IMR-90 (cell line): ENCODE data around the gene BRS3. TPM values are rescaled to one million over a fixed set of nuclear protein-coding genes. Genes with fewer than 3 reads are reported as not detected.

Experiments used
- ATAC-seq: fragments of 200-7000 bp; cut with Tn5 transposase; 2 replicates; pipeline ENCODE4 v1.9.1; 2020; ENCODE audit warnings: low read depth, mild to moderate bottlenecking, moderate library complexity
- BruUV-seq: library from RNA; stranded (reverse); fragments of 400-500 nt; replicated peaks from 2 replicates; lab custom pipeline; 2021; lab: Mats Ljungman, UMichigan
- CTCF ChIA-PET: fragments of 300-600 bp; formaldehyde crosslinking; extraction: SDS; loops from one replicate; lab custom pipeline; 2021; ENCODE audit warnings: antibody characterized with exemption; lab: Yijun Ruan, JAX
- POLR2A ChIA-PET: fragments of 300-600 bp; sonication (Branson Sonifier 250); formaldehyde crosslinking; loops from one replicate; lab custom pipeline; 2022; ENCODE audit warnings: antibody characterized with exemption; ENCODE audit not compliant: unreplicated experiment; lab: Charles Lee
- DNase-seq: peaks from one replicate; pipeline ENCODE4 v3.0.0; 2013
- H2AFZ ChIP-seq: replicated peaks from 2 replicates; pipeline ENCODE3; 2013; ENCODE audit warnings: low read length, mild to moderate bottlenecking; ENCODE audit not compliant: poor library complexity
- H2AK5ac ChIP-seq: 2 replicates; pipeline ENCODE4 v1.6.1; 2013; ENCODE audit warnings: low read depth, low read length, inconsistent platforms
- H2AK9ac ChIP-seq: replicated peaks from 2 replicates; pipeline ENCODE3; 2013; ENCODE audit warnings: mild to moderate bottlenecking, low read depth, low read length, moderate library complexity; ENCODE audit not compliant: poor library complexity
- H2BK120ac ChIP-seq: 2 replicates; pipeline ENCODE4 v1.6.1; 2013; ENCODE audit warnings: low read depth, low read length, inconsistent platforms
- H2BK15ac ChIP-seq: 3 replicates; pipeline ENCODE4 v1.6.1; 2013; ENCODE audit warnings: low read depth, low read length, inconsistent platforms
- H2BK20ac ChIP-seq: 2 replicates; pipeline ENCODE4 v1.6.1; 2013; ENCODE audit warnings: low read depth, mild to moderate bottlenecking, inconsistent platforms, low read length, moderate library complexity
- H2BK5ac ChIP-seq: 2 replicates; pipeline ENCODE4 v1.6.1; 2013; ENCODE audit warnings: mild to moderate bottlenecking, low read depth, low read length, inconsistent platforms; ENCODE audit not compliant: poor library complexity, severe bottlenecking
- H3K14ac ChIP-seq: replicated peaks from 2 replicates; pipeline ENCODE4 v1.6.1; 2013; ENCODE audit warnings: low read depth, low read length, inconsistent platforms
- H3K18ac ChIP-seq: 2 replicates; pipeline ENCODE4 v1.6.1; 2013; ENCODE audit warnings: low read depth, low read length, control low read depth
- H3K23ac ChIP-seq: 2 replicates; pipeline ENCODE4 v1.6.1; 2013; ENCODE audit warnings: low read depth, low read length, inconsistent platforms
- H3K27ac ChIP-seq: 2 replicates; pipeline ENCODE4 v1.5.1; 2013; ENCODE audit warnings: mild to moderate bottlenecking, control low read depth, low read length; ENCODE audit not compliant: insufficient read depth
- H3K27me3 ChIP-seq: 2 replicates; pipeline ENCODE4 v1.6.1; 2013; ENCODE audit warnings: low read length; ENCODE audit not compliant: control insufficient read depth, insufficient read depth
- H3K36me3 ChIP-seq: 2 replicates; pipeline ENCODE4 v1.6.1; 2013; ENCODE audit warnings: low read length, mixed read lengths; ENCODE audit not compliant: control insufficient read depth, insufficient read depth
- H3K4ac ChIP-seq: 2 replicates; pipeline ENCODE4 v1.6.1; 2013; ENCODE audit warnings: low read depth, low read length, inconsistent platforms
- H3K4me1 ChIP-seq: 2 replicates; pipeline ENCODE4 v1.6.1; 2013; ENCODE audit warnings: low read length, mixed read lengths; ENCODE audit not compliant: control insufficient read depth, insufficient read depth
- H3K4me2 ChIP-seq: 2 replicates; pipeline ENCODE4 v1.6.1; 2013; ENCODE audit warnings: low read depth, mild to moderate bottlenecking, control low read depth, low read length, moderate library complexity
- H3K4me3 ChIP-seq: 2 replicates; pipeline ENCODE4 v1.5.1; 2013; ENCODE audit warnings: low read depth, mild to moderate bottlenecking, control low read depth, low read length, moderate library complexity; ENCODE audit not compliant: insufficient read depth
- H3K56ac ChIP-seq: 2 replicates; pipeline ENCODE4 v1.6.1; 2013; ENCODE audit warnings: low read length, inconsistent platforms; ENCODE audit not compliant: insufficient read depth; ENCODE audit errors: extremely low read depth
- H3K79me1 ChIP-seq, 2 experiments: 2 replicates each; pipeline ENCODE4 v1.6.1; 2013; ENCODE audit warnings: low read length in 2 of 2, inconsistent platforms in 1 of 2, low read depth in 1 of 2
- H3K9ac ChIP-seq: 2 replicates; pipeline ENCODE4 v1.6.1; 2013; ENCODE audit warnings: low read depth, low read length, control low read depth
- H3K9me1 ChIP-seq: 2 replicates; pipeline ENCODE4 v1.6.1; 2013; ENCODE audit warnings: low read length, inconsistent platforms; ENCODE audit not compliant: insufficient read depth
- H3K9me3 ChIP-seq: 2 replicates; pipeline ENCODE4 v1.6.1; 2013; ENCODE audit warnings: low read length; ENCODE audit not compliant: control insufficient read depth, insufficient read depth
- H4K20me1 ChIP-seq: 2 replicates; pipeline ENCODE4 v1.6.1; 2013; ENCODE audit warnings: low read length, inconsistent platforms; ENCODE audit not compliant: insufficient read depth
- H4K5ac ChIP-seq: 2 replicates; pipeline ENCODE4 v1.6.1; 2013; ENCODE audit warnings: mild to moderate bottlenecking, low read depth, low read length, control low read depth
- H4K8ac ChIP-seq, 2 experiments: 2 replicates each; pipeline ENCODE4 v1.6.1; 2013; ENCODE audit warnings: low read depth in 2 of 2, low read length in 2 of 2, control low read depth in 1 of 2, inconsistent platforms in 1 of 2
- H4K91ac ChIP-seq: 2 replicates; pipeline ENCODE4 v1.6.1; 2013; ENCODE audit warnings: low read depth, low read length, inconsistent platforms; ENCODE audit not compliant: insufficient read depth
- BHLHE40 ChIP-seq: fragments of 150-350 bp; IDR thresholded peaks from 2 replicates; pipeline ENCODE4 v1.6.1; 2016; ENCODE audit warnings: mild to moderate bottlenecking, low read depth, low read length
- CEBPB ChIP-seq: IDR thresholded peaks from 2 replicates; pipeline ENCODE4 v1.6.1; 2012; ENCODE audit warnings: low read depth, low read length, improper control_type of control experiment
- CHD1 ChIP-seq: IDR thresholded peaks from 2 replicates; pipeline ENCODE4 v1.6.1; 2012; ENCODE audit warnings: low read depth, low read length, improper control_type of control experiment
- FOS ChIP-seq: fragments of 150-350 bp; IDR thresholded peaks from 2 replicates; pipeline ENCODE4 v1.6.1; 2016; ENCODE audit warnings: low read depth, low read length
- MAFK ChIP-seq: IDR thresholded peaks from 2 replicates; pipeline ENCODE4 v1.6.1; 2012; ENCODE audit warnings: low read depth, low read length, improper control_type of control experiment
- MAZ ChIP-seq: IDR thresholded peaks from 2 replicates; pipeline ENCODE4 v1.6.1; 2012; ENCODE audit warnings: low read depth, mild to moderate bottlenecking, low read length, improper control_type of control experiment, moderate library complexity, borderline replicate concordance
- MXI1 ChIP-seq: IDR thresholded peaks from 2 replicates; pipeline ENCODE4 v1.6.1; 2012; ENCODE audit warnings: low read depth, mild to moderate bottlenecking, low read length, moderate library complexity, borderline replicate concordance
- NFE2L2 ChIP-seq: fragments of 150-350 bp; IDR thresholded peaks from 2 replicates; pipeline ENCODE4 v1.6.1; 2016; ENCODE audit warnings: low read depth, mild to moderate bottlenecking, low read length
- RAD21 ChIP-seq: IDR thresholded peaks from 2 replicates; pipeline ENCODE4 v1.6.1; 2012; ENCODE audit warnings: low read length, improper control_type of control experiment
- RCOR1 ChIP-seq: IDR thresholded peaks from 2 replicates; pipeline ENCODE4 v1.6.1; 2012; ENCODE audit warnings: mild to moderate bottlenecking, low read length, improper control_type of control experiment; ENCODE audit not compliant: insufficient replicate concordance
- RFX5 ChIP-seq: IDR thresholded peaks from 2 replicates; pipeline ENCODE4 v1.8.0; 2012; ENCODE audit warnings: low read depth, mild to moderate bottlenecking, low read length, moderate library complexity
- SMC3 ChIP-seq: fragments of 150-350 bp; IDR thresholded peaks from 2 replicates; pipeline ENCODE4 v1.6.1; 2016; ENCODE audit warnings: low read depth, mild to moderate bottlenecking, antibody characterized with exemption, low read length, moderate library complexity
- WGBS, 2 experiments: methylation state at CpG; one replicate each; pipeline versions ENCODE4 v1.1.5 to v1.1.7; 2013; ENCODE audit warnings: missing lambda C conversion rate in 2 of 2; ENCODE audit not compliant: insufficient read length in 1 of 2; ENCODE audit errors: extremely low coverage in 2 of 2; 5-methylcytosine and 5-hydroxymethylcytosine counted together
- dilution Hi-C: fragments of 300-500 bp; cut with HindIII; formaldehyde crosslinking; loops from one replicate; pipeline ENCODE4 v1.14.3; 2018; ENCODE audit warnings: low sequenced_read_pairs; ENCODE audit not compliant: unreplicated experiment
- in situ Hi-C: fragments of 300-500 bp; cut with MboI; formaldehyde crosslinking; loops from 3 replicates; pipeline ENCODE4 v1.14.3; 2019; ENCODE audit warnings: low sequenced_read_pairs, inconsistent platforms, mixed read lengths
- intact Hi-C: fragments of 100-400 bp; cut with micrococcal nuclease; formaldehyde crosslinking; loops from 2 replicates; pipeline ENCODE4 v1.10.0; 2022
- polyA plus RNA-seq, 3 experiments: library from polyadenylated mRNA; depleted of rRNA; stranded (reverse); fragments of >200 nt; gene quantifications; 2 replicates each; pipeline ENCODE4 v1.2.3, GENCODE V29; 2012; ENCODE audit warnings: low replicate concordance in 1 of 3
- total RNA-seq: library from RNA; depleted of rRNA; stranded (reverse); fragments of >200 nt; gene quantifications from 2 replicates; pipeline ENCODE4 v1.2.3, GENCODE V29; 2012
- TF ChIP-seq, protein P1 (sequence below): fragments of 150-350 bp; IDR thresholded peaks from 2 replicates; pipeline ENCODE4 v1.6.1; 2016; ENCODE audit warnings: low read depth, mild to moderate bottlenecking, low read length, moderate library complexity, borderline replicate concordance
- TF ChIP-seq, protein P2 (sequence below): conservative IDR thresholded peaks from 2 replicates; pipeline ENCODE4 v1.5.1; 2012; ENCODE audit warnings: mild to moderate bottlenecking, low read depth, low read length, improper control_type of control experiment

BRS3 gene
- total and polyA plus RNA-seq, 2 of the 4 experiments (the other 2 are of a cell fraction), result not detected

DNA sequence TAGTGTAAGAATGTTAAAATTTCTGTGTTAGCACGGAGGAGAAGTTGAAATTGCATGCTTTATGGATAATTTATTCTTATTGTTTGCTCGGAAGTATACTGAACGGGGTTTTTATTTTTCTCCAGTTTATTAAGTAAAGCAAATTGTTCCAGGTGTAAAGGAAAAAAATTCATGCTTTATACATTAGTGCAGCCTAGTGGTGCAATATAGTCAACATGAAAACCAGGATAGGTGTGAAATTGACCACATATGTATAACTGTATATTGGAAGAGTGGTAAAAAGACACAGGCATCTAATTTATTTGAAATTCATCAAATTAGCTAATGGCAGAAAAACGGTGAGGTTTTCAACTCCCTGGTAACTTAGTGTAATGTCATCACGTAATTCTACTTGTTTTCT lies 959 bp downstream of the BRS3 start:
- no peak overlapping the region for H3K27ac ChIP-seq
- TF ChIP-seq, protein P1, sequence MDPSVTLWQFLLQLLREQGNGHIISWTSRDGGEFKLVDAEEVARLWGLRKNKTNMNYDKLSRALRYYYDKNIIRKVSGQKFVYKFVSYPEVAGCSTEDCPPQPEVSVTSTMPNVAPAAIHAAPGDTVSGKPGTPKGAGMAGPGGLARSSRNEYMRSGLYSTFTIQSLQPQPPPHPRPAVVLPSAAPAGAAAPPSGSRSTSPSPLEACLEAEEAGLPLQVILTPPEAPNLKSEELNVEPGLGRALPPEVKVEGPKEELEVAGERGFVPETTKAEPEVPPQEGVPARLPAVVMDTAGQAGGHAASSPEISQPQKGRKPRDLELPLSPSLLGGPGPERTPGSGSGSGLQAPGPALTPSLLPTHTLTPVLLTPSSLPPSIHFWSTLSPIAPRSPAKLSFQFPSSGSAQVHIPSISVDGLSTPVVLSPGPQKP, result no peak
- TF ChIP-seq, protein P2, sequence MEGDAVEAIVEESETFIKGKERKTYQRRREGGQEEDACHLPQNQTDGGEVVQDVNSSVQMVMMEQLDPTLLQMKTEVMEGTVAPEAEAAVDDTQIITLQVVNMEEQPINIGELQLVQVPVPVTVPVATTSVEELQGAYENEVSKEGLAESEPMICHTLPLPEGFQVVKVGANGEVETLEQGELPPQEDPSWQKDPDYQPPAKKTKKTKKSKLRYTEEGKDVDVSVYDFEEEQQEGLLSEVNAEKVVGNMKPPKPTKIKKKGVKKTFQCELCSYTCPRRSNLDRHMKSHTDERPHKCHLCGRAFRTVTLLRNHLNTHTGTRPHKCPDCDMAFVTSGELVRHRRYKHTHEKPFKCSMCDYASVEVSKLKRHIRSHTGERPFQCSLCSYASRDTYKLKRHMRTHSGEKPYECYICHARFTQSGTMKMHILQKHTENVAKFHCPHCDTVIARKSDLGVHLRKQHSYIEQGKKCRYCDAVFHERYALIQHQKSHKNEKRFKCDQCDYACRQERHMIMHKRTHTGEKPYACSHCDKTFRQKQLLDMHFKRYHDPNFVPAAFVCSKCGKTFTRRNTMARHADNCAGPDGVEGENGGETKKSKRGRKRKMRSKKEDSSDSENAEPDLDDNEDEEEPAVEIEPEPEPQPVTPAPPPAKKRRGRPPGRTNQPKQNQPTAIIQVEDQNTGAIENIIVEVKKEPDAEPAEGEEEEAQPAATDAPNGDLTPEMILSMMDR, result no peak
- TF ChIP-seq SMC3, result no peak
- TF ChIP-seq CHD1, result no peak
- TF ChIP-seq MAFK, result no peak
- TF ChIP-seq MXI1, result no peak
- no peak for TF ChIP-seq NFE2L2
- no peak for TF ChIP-seq RCOR1
- no peak for TF ChIP-seq RAD21
- TF ChIP-seq RFX5, result no peak
- TF ChIP-seq CEBPB, result no peak
- TF ChIP-seq FOS, result no peak
- no peak for TF ChIP-seq BHLHE40
- TF ChIP-seq MAZ, result no peak
- no CpG with 5 or more reads among the region's 5 CpGs for WGBS, 2 experiments
- H3K4me3 ChIP-seq, result no peak overlapping the region
- no TSS peak for BruUV-seq
- H4K8ac ChIP-seq, result no peak overlapping the region
- H3K4ac ChIP-seq, result no peak overlapping the region
- in situ Hi-C loops, result loop anchor here (25.0 kb wide), 1 partner anchor 501 kb away; the partner anchor contains the start of gene SLC9A6
- H2BK5ac ChIP-seq, result no peak overlapping the region
- no peak overlapping the region for H3K23ac ChIP-seq
- intact Hi-C loops, result no loop called here
- no peak overlapping the region for H4K91ac ChIP-seq
- H3K9me1 ChIP-seq, result no peaks in the 10 kb centered on the region
- H2BK15ac ChIP-seq, result no peak overlapping the region
- DNase-seq (no peak), ATAC-seq (no peak)
- H2BK120ac ChIP-seq, result no peak overlapping the region
- no peak overlapping the region for H2BK20ac ChIP-seq
- no peak overlapping the region for H3K18ac ChIP-seq
- H3K9me3 ChIP-seq, result no peaks in the 10 kb centered on the region
- H4K5ac ChIP-seq, result no peak overlapping the region
- H3K36me3 ChIP-seq, result no peaks in the 10 kb centered on the region
- no peak overlapping the region for H3K9ac ChIP-seq
- no peak overlapping the region for H3K4me2 ChIP-seq
- no peaks in the 10 kb centered on the region for H3K4me1 ChIP-seq
- CTCF ChIA-PET, result no interaction called here
- H2AFZ ChIP-seq, result no peak overlapping the region
- H3K27me3 ChIP-seq, result peaks cover 8% of the 10 kb centered on the region
- H3K79me1 ChIP-seq, result no peaks in the 10 kb centered on the region
- no peak overlapping the region for H2AK9ac ChIP-seq
- no peak overlapping the region for H2AK5ac ChIP-seq
- POLR2A ChIA-PET, result no interaction called here
- H3K56ac ChIP-seq, result no peak overlapping the region
- no peaks in the 10 kb centered on the region for H4K20me1 ChIP-seq
- dilution Hi-C loops, result no loop called here
- H3K14ac ChIP-seq, result no peak overlapping the region
